Measurements from ENCODE around the gene C16orf95. TPM values are rescaled to one million over a fixed set of nuclear protein-coding genes. Genes with fewer than 3 reads are reported as not detected.

Gene C16orf95
- total and polyA plus RNA-seq, 2 of the 4 experiments (the other 2 are of a cell fraction) = 2.0 to 4.7 TPM

- no peak overlapping the region for H2AFZ ChIP-seq (replicated peaks; ENCODE audit: low read length, poor library complexity)
- POLR2A ChIA-PET (ENCODE audit: unreplicated experiment) = no interaction called here
- no CpG with 5 or more reads among the region's 10 CpGs for WGBS, 2 experiments (ENCODE audit: extremely low coverage in 2 of 2, insufficient read length in 1 of 2)
These were observed 12.2 kb downstream of the C16orf95 start for GRCh38 chr16:87304951-87305350.

More at GRCh38 chr16:87304951-87305350, 12.2 kb downstream of the C16orf95 start:
- H3K18ac ChIP-seq (ENCODE audit: low read depth, low read length) = no peak overlapping the region
- H3K56ac ChIP-seq (ENCODE audit: extremely low read depth, insufficient read depth, low read length) = no peak overlapping the region
- H3K27ac ChIP-seq (ENCODE audit: insufficient read depth, low read length) = no peak overlapping the region
- DNase-seq (no peak), ATAC-seq (ENCODE audit: low read depth) (no peak)
- no peak overlapping the region for H3K14ac ChIP-seq (replicated peaks; ENCODE audit: low read depth, low read length)
- H2AK9ac ChIP-seq (replicated peaks; ENCODE audit: low read depth, low read length, poor library complexity) = no peak overlapping the region
- H3K4ac ChIP-seq (ENCODE audit: low read depth, low read length) = no peak overlapping the region
- no peaks in the 10 kb centered on the region for H3K79me1 ChIP-seq (ENCODE audit: low read depth in 1 of 2, low read length in 2 of 2)
- no peak for TF ChIP-seq SMC3 (IDR thresholded peaks at IDR 0.05; ENCODE audit: low read depth, low read length)
- TF ChIP-seq FOS (IDR thresholded peaks at IDR 0.05; ENCODE audit: low read depth, low read length) = no peak
- TF ChIP-seq RFX5 (IDR thresholded peaks at IDR 0.05; ENCODE audit: low read depth, low read length) = no peak
- no peak for TF ChIP-seq ELK1 (IDR thresholded peaks at IDR 0.05; ENCODE audit: borderline replicate concordance, low read depth, low read length)
- no peak for TF ChIP-seq CTCF (conservative IDR thresholded peaks at IDR 0.05; ENCODE audit: low read depth, low read length)
- no peak for TF ChIP-seq USF2 (IDR thresholded peaks at IDR 0.05; ENCODE audit: low read depth, low read length)
- TF ChIP-seq POLR2A (IDR thresholded peaks at IDR 0.05; ENCODE audit: low read depth, low read length) = no peak
- TF ChIP-seq MAZ (IDR thresholded peaks at IDR 0.05; ENCODE audit: borderline replicate concordance, low read depth, low read length) = no peak
- H3K9me1 ChIP-seq (ENCODE audit: insufficient read depth, low read length) = no peaks in the 10 kb centered on the region
- no peak overlapping the region for H4K8ac ChIP-seq (ENCODE audit: low read depth in 2 of 2, low read length in 2 of 2)
- H3K4me3 ChIP-seq (ENCODE audit: insufficient read depth, low read depth, low read length) = no peak overlapping the region
- H4K5ac ChIP-seq (ENCODE audit: low read depth, low read length) = no peak overlapping the region
- H2BK20ac ChIP-seq (ENCODE audit: low read depth, low read length) = no peak overlapping the region
- H3K36me3 ChIP-seq (ENCODE audit: control insufficient read depth, insufficient read depth, low read length) = no peaks in the 10 kb centered on the region
- no peaks in the 10 kb centered on the region for H4K20me1 ChIP-seq (ENCODE audit: insufficient read depth, low read length)
- H3K27me3 ChIP-seq (ENCODE audit: control insufficient read depth, insufficient read depth, low read length) = no peaks in the 10 kb centered on the region
- no peak overlapping the region for H3K4me2 ChIP-seq (ENCODE audit: low read depth, low read length)
- H3K9ac ChIP-seq (ENCODE audit: low read depth, low read length) = no peak overlapping the region
- H4K91ac ChIP-seq (ENCODE audit: insufficient read depth, low read depth, low read length) = no peak overlapping the region
- BruUV-seq (replicated peaks) = no TSS peak
- intact Hi-C loops (cut with micrococcal nuclease) = no loop called here
- H3K23ac ChIP-seq (ENCODE audit: low read depth, low read length) = no peak overlapping the region
- dilution Hi-C loops (cut with HindIII; ENCODE audit: low sequenced_read_pairs, unreplicated experiment) = no loop called here
- peaks cover 6% of the 10 kb centered on the region for H3K9me3 ChIP-seq (ENCODE audit: control insufficient read depth, insufficient read depth, low read length)
- H2BK5ac ChIP-seq (ENCODE audit: low read depth, low read length, poor library complexity, severe bottlenecking) = no peak overlapping the region
- in situ Hi-C loops (cut with MboI; ENCODE audit: low sequenced_read_pairs) = no loop called here
- H2BK120ac ChIP-seq (ENCODE audit: low read depth, low read length) = no peak overlapping the region
- H2AK5ac ChIP-seq (ENCODE audit: low read depth, low read length) = no peak overlapping the region
- no peaks in the 10 kb centered on the region for H3K4me1 ChIP-seq (ENCODE audit: control insufficient read depth, insufficient read depth, low read length)
- CTCF ChIA-PET = no interaction called here
- no peak overlapping the region for H2BK15ac ChIP-seq (ENCODE audit: low read depth, low read length)

All from IMR-90 (cell line).